Measurements from ENCODE around the gene LAPTM5.
"Not testable (repeated sequence)": the region's sequence is repeated elsewhere in the genome, so short reads cannot be mapped to it uniquely, and the experiment has no call there.

The LAPTM5 gene

DNA sequence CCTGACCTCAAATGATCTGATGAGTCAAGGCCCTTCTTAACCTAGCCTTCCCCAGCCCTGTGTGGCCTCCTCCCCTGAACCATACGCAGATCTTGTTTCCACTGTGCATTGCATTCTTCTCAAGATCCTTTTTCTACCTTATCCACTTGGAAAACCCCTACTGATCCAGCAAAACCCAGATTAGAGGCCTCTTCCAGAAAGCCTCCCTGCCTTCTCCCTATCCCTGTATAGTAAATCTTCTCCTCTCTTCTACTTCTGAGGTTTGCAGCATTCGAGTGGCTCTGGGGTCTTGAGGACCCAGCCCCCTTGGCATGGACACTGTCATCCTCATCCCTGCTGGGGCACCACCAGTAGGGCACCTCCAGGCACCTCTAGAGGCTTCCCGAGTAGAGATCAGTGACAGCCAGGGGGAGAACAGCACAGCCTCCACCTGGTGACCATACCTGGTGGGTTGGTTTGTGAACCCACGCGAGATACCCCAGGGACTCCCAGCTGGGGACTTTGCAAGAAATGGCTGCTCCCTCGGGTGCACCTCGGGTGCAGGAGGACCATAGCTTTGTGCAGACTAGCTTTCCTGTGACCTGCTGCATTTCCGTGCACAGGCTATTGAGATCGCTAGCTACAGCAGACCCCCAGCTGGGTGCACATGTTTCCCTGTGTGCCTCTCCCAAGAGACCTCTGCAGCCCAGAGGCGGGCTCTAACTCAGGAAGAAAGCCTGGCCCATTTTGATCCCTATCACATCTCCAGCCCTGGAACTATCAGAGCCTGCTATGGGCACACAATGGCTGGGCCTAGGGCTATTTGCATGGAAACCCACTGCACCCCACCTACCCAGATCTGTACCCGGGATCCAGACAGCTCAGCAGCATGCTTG, 68.4 kb downstream of the LAPTM5 start:
- TF ChIP-seq, protein P1, sequence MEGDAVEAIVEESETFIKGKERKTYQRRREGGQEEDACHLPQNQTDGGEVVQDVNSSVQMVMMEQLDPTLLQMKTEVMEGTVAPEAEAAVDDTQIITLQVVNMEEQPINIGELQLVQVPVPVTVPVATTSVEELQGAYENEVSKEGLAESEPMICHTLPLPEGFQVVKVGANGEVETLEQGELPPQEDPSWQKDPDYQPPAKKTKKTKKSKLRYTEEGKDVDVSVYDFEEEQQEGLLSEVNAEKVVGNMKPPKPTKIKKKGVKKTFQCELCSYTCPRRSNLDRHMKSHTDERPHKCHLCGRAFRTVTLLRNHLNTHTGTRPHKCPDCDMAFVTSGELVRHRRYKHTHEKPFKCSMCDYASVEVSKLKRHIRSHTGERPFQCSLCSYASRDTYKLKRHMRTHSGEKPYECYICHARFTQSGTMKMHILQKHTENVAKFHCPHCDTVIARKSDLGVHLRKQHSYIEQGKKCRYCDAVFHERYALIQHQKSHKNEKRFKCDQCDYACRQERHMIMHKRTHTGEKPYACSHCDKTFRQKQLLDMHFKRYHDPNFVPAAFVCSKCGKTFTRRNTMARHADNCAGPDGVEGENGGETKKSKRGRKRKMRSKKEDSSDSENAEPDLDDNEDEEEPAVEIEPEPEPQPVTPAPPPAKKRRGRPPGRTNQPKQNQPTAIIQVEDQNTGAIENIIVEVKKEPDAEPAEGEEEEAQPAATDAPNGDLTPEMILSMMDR (IDR thresholded peaks at IDR 0.05; ENCODE audit: insufficient read depth, low read depth, low read length, missing control alignments) = no peak
- H3K4me3 ChIP-seq (ENCODE audit: low read depth, low read length) = no peak overlapping the region
- DNase-seq (ENCODE audit: low read depth) = no peak

DNA sequence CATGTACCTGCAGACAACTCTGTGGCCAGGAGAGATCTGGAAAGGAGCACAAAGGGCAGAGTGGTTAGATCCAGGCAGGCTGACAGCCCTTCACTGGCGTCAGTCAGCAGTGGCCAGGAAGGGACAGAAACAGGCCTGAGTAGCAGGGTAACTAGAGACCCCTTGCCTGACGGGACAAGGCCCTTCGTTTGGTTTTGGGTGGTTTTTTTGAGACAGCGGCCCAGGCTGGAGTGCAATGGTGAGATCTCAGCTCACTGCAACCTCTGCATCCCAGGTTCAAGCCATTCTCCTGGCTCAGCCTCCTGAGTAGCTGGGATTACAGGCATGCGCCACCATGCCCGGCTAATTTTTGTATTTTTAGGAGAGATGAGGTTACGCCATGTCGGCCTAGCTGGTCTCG, 69.1 kb downstream of the LAPTM5 start:
- H3K4me3 ChIP-seq (ENCODE audit: low read depth, low read length); DNase-seq (ENCODE audit: low read depth): not testable (repeated sequence)

DNA sequence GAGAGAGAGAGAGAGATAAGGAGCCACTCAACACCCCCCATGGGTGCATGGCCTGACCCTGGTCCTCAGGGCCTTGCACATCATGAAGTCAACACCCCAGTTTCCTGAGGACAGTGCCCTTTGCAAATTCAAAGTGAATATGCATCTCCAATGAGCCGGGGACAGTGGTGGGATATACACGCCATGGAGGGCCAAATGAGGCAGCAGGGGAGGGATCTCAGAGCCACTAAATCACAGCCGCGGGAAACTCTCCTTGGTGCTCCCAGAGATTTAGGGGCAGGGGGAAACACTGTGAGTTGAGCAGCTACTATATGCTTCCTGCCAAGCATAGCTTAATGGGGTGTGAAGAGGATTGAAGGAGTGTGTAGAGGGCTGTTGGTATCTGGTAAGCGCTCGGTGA, 69.7 kb downstream of the LAPTM5 start:
- DNase-seq (ENCODE audit: low read depth) = no peak
- TF ChIP-seq, protein P1 (IDR thresholded peaks at IDR 0.05; ENCODE audit: insufficient read depth, low read depth, low read length, missing control alignments) = no peak
- no peak overlapping the region for H3K4me3 ChIP-seq (ENCODE audit: low read depth, low read length)

DNA sequence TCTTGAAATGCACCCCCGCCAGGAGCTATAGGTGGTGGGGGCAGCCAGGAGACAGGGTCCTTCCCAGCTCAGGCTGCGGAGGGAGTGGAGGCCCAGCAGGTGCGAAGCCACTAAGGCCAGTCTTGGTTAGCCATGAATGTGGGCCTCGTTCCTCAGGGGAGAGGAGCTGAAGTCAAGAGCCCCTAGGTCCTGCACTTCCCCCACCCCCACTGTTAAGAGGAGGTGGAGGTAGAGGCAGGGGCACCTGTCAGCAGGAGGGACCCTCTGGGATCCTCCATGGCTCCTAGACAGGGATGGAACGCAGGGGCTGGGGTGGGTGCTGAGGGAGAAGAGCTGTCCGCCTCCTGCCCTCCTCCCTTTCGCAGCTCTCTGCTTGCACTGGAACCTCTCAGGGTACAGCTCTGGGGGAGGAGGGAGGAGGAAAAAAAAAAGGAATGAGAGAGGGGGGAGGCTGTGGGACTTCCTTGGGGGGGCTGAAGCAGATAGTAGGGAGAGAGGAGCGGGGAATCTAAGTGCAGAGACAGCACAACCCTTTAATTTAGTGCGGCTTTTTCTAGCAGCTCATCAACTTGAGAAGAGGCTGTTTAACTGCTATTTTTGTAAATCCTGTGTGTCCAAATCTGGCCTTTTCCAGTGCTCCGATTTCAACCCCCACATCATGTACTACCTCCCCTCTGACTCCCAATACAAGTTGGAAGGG, 71.2 kb downstream of the LAPTM5 start:
- H3K4me3 ChIP-seq (ENCODE audit: low read depth, low read length) = no peak overlapping the region
- no peak for DNase-seq (ENCODE audit: low read depth)
- TF ChIP-seq, protein P1 (IDR thresholded peaks at IDR 0.05; ENCODE audit: insufficient read depth, low read depth, low read length, missing control alignments) = no peak

DNA sequence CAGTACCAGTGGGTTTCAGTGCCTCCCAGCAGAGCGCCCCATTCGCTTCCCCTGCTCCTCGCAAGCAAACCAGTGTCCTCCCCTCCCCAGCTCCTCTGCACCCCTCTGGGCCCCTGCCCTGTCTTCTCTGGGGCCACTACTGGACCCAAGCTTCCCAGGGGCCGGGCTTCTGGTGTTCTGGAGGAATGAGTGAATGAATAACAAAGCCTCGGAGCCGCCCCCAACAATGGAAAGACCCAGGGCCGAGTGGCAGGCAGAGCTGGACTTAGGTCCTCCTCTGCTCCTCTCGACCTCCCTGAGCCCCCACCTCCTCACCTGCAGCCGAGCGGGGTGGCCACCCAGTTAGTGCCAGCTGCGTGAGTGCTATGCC, 71.8 kb downstream of the LAPTM5 start:
- H3K4me3 ChIP-seq (ENCODE audit: low read depth, low read length) = no peak overlapping the region
- TF ChIP-seq, protein P1 (IDR thresholded peaks at IDR 0.05; ENCODE audit: insufficient read depth, low read depth, low read length, missing control alignments) = no peak
- no peak for DNase-seq (ENCODE audit: low read depth)

DNA sequence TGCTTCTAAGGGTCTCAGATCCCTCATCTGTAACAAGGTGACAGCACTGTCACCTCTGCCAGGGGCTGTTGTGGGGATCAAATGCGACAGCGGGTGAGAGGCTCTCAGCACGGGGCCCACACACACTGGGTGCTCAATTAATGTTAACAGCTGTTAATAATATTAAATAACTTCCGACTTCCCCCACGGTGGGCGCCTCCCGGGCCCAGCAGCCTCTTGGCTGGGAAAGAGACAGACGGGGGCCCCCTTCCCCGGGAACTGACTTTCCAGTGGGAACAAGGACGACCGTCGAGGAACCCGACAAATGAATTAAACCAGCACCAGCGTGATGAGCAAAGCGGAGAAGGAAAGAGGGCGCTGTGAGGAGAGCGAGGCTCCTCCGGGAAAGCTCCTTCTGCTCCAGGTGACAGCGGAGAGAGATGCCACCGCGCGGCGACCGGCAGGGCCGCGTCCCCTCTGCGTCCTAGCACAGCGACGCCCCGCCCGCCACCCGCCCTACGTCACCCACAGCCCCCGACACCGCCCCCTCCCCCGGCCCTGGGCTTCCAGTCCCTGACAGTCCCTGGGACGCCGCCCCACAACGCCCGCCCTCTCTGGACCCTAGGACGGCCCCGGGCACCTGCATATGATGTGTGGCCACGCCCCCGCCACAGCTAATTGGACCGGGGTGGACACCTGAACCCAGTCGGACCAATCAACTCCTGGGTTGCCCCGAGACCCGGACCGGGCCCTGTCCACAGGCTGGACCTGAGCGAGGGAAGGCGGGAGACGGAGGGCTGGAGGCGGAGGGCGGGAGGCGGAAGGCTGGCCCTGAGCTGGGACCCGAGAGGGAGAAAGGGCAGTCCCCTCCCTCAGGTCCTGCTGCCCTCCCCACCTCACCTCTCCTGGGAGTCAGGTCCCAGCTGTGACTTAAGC, 72.4 kb downstream of the LAPTM5 start:
- DNase-seq (ENCODE audit: low read depth) = no peak
- TF ChIP-seq, protein P1 (IDR thresholded peaks at IDR 0.05; ENCODE audit: insufficient read depth, low read depth, low read length, missing control alignments) = no peak
- H3K4me3 ChIP-seq (ENCODE audit: low read depth, low read length) = no peak overlapping the region

DNA sequence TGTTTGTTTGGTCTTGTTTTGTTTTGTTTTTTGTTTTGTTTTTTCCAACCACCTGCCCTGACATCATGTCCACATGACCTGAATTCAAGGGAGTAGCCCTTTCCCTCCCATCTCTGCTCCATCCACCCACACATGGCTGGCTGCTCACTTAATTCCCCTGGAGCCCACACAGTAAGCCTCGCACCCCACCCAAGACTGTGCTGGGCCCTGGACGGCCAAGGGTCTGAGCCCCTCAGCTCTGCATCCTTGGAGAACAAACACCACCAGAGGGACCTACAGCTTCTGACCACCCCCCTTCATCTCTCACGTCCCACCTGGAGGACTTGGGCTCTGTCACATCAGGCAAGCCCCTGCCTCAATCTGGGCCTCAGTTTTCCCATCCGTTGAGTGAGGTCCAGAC, 73.3 kb downstream of the LAPTM5 start:
- TF ChIP-seq, protein P1 (IDR thresholded peaks at IDR 0.05; ENCODE audit: insufficient read depth, low read depth, low read length, missing control alignments) = no peak
- no peak for DNase-seq (ENCODE audit: low read depth)
- H3K4me3 ChIP-seq (ENCODE audit: low read depth, low read length) = no peak overlapping the region

Data from GM12865 (cell line).